H1 (cell line): ENCODE data around the gene IGFL3.

Experiments used
- CTCF ChIP-seq, 3 experiments: IDR thresholded peaks; 1 replicate in 2 of 3; 2 replicates in 1 of 3; pipeline versions ENCODE4 v1.5.1 to v1.6.1; 2011; ENCODE audit warnings: low read length in 3 of 3, mild to moderate bottlenecking in 3 of 3, inconsistent platforms in 2 of 3, low read depth in 1 of 3, moderate library complexity in 1 of 3; ENCODE audit not compliant: insufficient read depth in 1 of 3; ENCODE audit errors: control extremely low read depth in 1 of 3
- EGR1 ChIP-seq: IDR thresholded peaks from 2 replicates; pipeline ENCODE4 v1.6.1; 2011; ENCODE audit warnings: low read depth, low read length, borderline replicate concordance
- EZH2 ChIP-seq: fragments of 200-600 bp; sonication (generic); IDR thresholded peaks from 2 replicates; pipeline ENCODE4 v1.7.1; 2012; ENCODE audit warnings: low read depth, mild to moderate bottlenecking, moderate library complexity, low read length, inconsistent platforms; ENCODE audit not compliant: severe bottlenecking
- JUND ChIP-seq: IDR thresholded peaks from 2 replicates; pipeline ENCODE4 v1.6.1; 2011; ENCODE audit warnings: mild to moderate bottlenecking, improper control_type of control experiment, low read length
- MAFK ChIP-seq: IDR thresholded peaks from 2 replicates; pipeline ENCODE4 v1.6.1; 2012; ENCODE audit warnings: low read depth, mild to moderate bottlenecking, improper control_type of control experiment, low read length
- NANOG ChIP-seq: IDR thresholded peaks from 2 replicates; pipeline ENCODE4 v1.6.1; 2011; ENCODE audit warnings: low read length, low read depth, mild to moderate bottlenecking, inconsistent platforms; ENCODE audit not compliant: insufficient read depth, poor library complexity, severe bottlenecking
- POLR2A ChIP-seq, 2 experiments: IDR thresholded peaks; 1 replicate in 1 of 2; 2 replicates in 1 of 2; pipeline ENCODE4 v1.6.1; 2011; ENCODE audit warnings: low read depth in 2 of 2, low read length in 2 of 2, mild to moderate bottlenecking in 2 of 2; ENCODE audit errors: control extremely low read depth in 1 of 2
- SIX5 ChIP-seq: IDR thresholded peaks from 2 replicates; pipeline ENCODE4 v1.6.1; 2011; ENCODE audit warnings: mild to moderate bottlenecking, low read depth, low read length
- SP1 ChIP-seq: IDR thresholded peaks from 2 replicates; pipeline ENCODE4 v1.6.1; 2011; ENCODE audit warnings: low read depth, low read length
- SP4 ChIP-seq: IDR thresholded peaks from 2 replicates; pipeline ENCODE4 v1.6.1; 2012; ENCODE audit warnings: low read length, inconsistent platforms
- TCF12 ChIP-seq: IDR thresholded peaks from 2 replicates; pipeline ENCODE4 v1.6.1; 2011; ENCODE audit warnings: low read depth, mild to moderate bottlenecking, low read length
- TF ChIP-seq, protein P1 (sequence below): IDR thresholded peaks from 2 replicates; pipeline ENCODE4 v1.6.1; 2012; ENCODE audit warnings: inconsistent platforms

GRCh38 chr19:46124638-46125115 is at the start of gene IGFL3:
- TF ChIP-seq SIX5 (no peak), EGR1 (no peak), CTCF (IDR thresholded peaks at IDR 0.05; ENCODE audit: control extremely low read depth in 1 of 3, insufficient read depth in 1 of 3, low read depth in 1 of 3, low read length in 3 of 3) (no peak), MAFK (no peak), JUND (no peak), NANOG (no peak), SP1 (no peak), TCF12 (no peak), EZH2 (no peak), SP4 (no peak), POLR2A (IDR thresholded peaks at IDR 0.05; ENCODE audit: control extremely low read depth in 1 of 2, low read depth in 2 of 2, low read length in 2 of 2) (no peak)
- TF ChIP-seq, protein P1, sequence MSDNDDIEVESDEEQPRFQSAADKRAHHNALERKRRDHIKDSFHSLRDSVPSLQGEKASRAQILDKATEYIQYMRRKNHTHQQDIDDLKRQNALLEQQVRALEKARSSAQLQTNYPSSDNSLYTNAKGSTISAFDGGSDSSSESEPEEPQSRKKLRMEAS = no peak
